Temporal lobe (tissue), 1 donor: ENCODE measurements around the gene CFAP410. TPM values are rescaled to one million over a fixed set of nuclear protein-coding genes. Genes with fewer than 3 reads are reported as not detected.

ENCODE experiments used
- total RNA-seq: library from RNA; depleted of rRNA; stranded (reverse); fragments of >200 nt; gene quantifications from one replicate; pipeline ENCODE4 v1.2.3, GENCODE V29; 2014

Gene CFAP410
- total RNA-seq, 1 donor from 2014 or later: 9.6 TPM

Other genes with a start within 250 kb of the CFAP410 start
- 9.6 TPM for gene PWP2, start 232.0 kb downstream of the CFAP410 start, total RNA-seq
- gene GATD3, start 205.7 kb downstream of the CFAP410 start, total RNA-seq: 20.7 TPM
- 0.25 TPM for gene ICOSLG, start 98.4 kb downstream of the CFAP410 start, total RNA-seq
- gene DNMT3L, start 77.5 kb downstream of the CFAP410 start, total RNA-seq: not detected
- gene AIRE, start 53.5 kb downstream of the CFAP410 start, total RNA-seq: under 0.01 TPM
- gene PFKL, start 39.3 kb downstream of the CFAP410 start, total RNA-seq: 96.4 TPM
- 2.0 TPM for gene TRPM2, start 14.2 kb upstream of the CFAP410 start, total RNA-seq
- gene LRRC3, start 116.1 kb upstream of the CFAP410 start, total RNA-seq: 5.7 TPM
- gene KRTAP10-1, start 200.8 kb upstream of the CFAP410 start, total RNA-seq: not detected
- not detected for gene KRTAP10-2, start 212.1 kb upstream of the CFAP410 start, total RNA-seq
- not detected for gene KRTAP10-3, start 219.4 kb upstream of the CFAP410 start, total RNA-seq
- not detected for gene KRTAP10-4, start 234.3 kb upstream of the CFAP410 start, total RNA-seq
- not detected for gene KRTAP10-5, start 241.2 kb upstream of the CFAP410 start, total RNA-seq